NCI-H510A (cell line): ENCODE measurements around the gene SLC1A1.
"Not testable (repeated sequence)": the region's sequence is repeated elsewhere in the genome, so short reads cannot be mapped to it uniquely, and the experiment has no call there.

Source experiments
- DNase-seq: peaks from one replicate; lab custom pipeline; 2025; lab: John Stamatoyannopoulos, UW

The SLC1A1 gene

DNA sequence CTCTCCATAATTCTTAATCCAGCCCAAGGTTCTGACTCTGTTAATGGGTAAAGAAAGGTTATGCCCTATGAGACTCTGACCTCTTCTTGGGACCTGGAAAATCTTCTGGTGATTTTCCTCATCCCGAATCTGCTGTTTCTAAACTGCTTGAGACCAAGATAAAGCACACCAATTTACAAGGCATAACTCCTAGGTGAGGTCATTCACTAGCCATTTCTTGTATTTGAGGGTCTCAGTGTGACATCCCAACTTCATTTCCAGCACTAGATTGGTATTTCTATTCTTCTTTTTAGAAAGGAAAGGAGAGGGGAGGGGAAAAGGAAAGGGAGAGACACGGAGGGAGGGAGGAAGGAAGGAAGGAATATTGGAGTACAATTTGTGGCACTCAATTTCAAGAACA, 51.6 kb downstream of the SLC1A1 start:
- DNase-seq, result no peak

DNA sequence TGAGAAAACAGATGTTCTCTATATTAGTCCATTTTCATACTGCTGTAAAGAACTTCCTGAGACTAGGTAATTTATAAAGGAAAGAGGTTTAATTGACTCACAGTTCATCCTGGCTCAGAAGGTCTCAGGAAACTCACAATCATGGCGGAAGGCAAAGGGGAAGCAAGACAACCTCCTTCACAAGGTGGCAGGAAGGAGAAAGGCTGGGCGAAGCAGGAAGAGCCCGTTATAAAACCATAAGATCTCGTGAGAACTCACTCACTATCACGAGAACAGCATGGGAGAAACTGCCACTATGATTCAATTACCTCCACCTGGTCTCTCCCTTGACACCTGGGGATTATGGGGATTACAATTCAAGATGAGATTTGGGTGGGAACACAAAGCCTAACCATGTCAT, 54.4 kb downstream of the SLC1A1 start:
- not testable (repeated sequence) for DNase-seq

DNA sequence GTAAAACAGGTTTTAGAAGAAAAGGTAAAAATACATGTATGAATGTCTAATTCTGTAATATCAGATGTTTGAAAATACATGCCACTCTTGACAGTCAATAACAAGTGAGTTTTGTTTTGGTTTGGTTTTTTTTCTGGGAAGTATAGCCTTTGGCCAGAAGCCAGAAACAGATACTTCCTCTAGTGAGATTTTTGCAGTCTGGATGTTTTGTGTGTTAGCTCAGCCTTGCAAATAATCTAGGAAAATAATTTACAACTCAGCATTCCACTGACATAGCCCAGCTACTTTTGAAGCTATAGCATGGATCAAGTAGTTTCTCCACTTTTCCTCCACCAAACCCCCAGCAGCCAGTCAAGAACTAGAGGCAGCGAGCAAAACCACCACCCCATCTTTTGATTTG, 56.7 kb downstream of the SLC1A1 start:
- DNase-seq, result no peak

DNA sequence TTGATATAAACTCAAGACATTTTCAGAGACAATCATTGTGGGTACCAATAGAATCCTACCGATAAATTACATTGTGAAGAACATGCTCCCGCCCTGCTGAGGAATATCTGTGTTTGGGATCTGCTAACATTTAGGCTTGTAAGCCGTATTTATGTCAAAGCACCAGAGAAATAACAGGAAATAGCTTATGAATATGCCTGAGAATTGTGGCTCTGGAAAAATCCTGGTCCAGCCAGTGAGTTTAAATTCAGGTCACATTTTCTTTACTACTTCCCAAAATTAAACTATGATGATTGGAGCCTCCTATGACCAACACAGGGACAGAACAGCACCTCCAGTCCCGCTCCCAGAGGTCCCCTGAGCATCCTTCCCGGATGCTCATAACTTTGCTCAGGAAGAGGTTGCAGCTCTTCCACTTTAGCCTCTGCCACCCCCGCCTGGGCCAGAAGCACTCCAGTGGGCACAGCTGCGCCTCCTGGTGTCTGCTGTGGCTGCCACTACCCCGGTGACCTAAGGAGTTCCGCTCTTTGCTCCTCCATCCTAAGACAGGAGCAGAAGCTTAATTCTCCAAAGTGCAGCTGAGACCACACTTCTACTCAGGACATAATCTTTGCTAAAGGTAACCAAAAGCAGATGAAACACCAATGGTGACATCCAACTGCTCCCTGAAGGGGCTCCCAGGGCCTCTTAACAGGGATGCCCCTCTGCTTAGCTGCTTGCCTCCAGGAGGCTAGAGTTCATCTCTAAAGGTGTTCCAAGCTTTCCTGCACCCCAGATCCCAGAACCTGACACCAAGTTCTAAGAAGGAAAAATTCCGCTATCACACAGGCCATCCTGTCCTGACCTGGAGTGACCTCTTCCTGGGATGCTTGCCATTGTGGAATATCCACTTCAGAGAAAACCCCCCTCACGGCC, 58.8 kb downstream of the SLC1A1 start:
- no peak for DNase-seq

DNA sequence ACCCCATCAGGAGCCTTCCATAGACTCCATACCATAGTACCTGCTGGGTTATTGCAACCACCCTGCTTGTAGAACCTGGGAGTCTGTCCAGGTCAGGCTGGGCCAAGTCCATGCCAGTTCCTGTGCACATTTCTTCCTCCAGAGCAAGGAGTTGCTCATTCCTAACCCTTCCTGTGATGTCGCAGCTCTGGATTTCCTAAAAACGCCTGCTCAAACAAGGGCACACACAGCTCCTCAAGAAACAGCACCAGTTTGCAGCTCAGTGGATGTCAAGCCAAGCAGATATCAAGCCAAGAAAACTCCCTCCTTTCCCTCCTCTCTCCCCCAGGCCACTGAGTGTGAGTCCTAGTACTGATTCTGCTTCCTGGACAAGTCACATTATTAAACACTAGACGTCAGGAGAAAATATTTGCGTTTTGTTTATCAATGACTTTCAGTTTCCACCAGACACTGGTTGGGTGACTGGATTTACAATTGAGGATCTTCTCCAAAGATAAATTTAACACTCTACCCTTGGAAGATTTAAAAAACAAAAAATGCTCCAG, 59.6 kb downstream of the SLC1A1 start:
- no peak for DNase-seq

DNA sequence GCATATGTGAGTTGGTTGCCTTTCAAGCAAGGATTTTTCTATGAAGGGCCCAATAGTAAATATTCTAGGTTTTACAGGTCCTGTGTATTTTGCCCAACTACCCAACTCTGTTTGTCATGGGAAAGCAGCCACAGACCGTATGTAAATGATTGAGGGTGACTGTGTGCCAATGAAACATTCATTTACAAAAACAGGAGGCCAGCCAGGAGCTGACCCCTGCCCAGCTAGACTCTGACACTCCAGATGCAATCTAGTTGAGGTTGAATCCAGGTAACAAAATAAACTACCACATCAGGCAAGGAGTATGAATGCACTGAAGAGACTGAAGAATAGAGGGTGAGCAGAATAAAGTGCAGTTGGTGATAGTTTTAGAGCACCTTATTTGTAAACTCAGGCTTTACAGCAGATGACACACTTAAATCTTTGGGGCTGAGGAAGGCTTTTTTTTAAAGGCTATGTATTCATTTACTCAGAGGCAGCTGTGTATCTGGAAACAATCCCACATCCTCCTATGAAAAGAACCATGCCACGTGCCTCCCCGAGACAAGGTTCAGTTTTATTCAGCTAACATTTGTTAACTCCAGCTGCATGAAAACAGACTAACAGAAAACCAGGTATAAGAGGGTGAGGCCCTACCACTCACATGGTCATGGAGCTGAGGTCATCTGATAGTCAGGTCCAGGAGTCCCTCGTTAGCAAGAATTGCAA, 60.7 kb downstream of the SLC1A1 start:
- no peak for DNase-seq

DNA sequence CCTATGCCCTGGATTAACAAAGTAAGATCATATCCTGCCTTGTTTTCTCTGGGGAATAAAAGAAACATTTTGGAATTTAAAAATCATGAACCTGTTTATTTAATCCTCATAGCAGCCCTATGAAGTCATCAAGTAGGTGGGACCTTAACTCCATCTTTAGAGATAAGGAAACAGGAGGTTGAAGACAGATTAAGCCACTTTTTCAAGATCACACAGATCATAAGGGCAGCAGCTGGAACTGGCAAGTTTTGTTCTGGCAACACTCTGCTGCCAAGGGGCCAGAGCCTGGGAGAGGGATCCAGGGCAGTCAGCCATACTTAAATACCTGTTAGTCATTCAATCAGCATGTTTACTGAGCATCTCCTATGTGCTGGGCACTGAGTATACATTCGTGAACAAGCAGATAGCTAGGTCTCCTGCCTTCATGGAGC, 63.7 kb downstream of the SLC1A1 start:
- DNase-seq, result no peak

DNA sequence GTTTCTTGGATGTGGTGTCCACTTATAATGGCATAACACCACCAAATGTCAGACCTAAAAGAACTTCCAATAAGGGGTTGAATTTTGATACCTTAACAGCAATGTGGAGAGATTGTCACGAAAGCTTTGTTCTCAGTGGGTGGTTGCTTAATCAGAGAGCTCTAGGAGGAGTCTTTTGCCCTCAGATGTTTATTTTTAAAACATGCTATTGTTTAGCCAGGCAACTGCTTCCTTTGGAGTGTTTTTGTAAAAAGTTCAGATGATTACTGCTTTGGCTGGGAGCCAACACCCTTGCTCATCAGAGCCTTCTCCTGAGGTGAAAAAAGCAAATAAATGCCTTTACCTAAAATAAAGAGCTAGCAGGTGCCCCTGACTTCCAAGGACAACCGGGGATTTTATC, 65.0 kb downstream of the SLC1A1 start:
- no peak for DNase-seq

DNA sequence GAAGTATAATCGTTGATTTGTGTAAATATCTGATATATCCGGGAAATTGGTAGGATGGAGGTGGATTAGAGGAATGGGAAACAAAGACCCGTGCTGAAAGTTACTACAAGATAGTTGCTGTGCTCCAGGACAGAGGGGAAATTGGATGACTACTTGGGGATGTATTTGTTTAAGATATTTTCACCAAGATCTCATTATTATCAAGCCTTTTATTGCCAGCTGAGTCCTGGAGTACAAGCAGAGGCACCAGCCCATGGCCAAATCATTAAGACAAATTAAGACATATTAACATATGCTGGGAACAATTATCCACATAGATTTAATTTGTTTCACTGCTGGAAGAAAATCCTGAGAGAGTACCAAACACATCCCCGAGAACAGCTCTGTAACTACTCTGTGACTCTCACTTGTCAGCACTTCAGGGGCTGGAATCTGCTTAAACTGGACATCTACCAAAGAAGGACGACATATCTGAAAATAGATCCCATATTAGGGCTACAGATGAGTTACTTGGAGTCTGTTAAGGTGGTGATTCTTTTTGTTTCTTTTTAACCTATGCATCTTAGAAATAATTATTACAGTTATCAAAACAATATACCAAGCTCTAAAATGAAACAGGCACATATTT, 68.2 kb downstream of the SLC1A1 start:
- DNase-seq, result no peak

DNA sequence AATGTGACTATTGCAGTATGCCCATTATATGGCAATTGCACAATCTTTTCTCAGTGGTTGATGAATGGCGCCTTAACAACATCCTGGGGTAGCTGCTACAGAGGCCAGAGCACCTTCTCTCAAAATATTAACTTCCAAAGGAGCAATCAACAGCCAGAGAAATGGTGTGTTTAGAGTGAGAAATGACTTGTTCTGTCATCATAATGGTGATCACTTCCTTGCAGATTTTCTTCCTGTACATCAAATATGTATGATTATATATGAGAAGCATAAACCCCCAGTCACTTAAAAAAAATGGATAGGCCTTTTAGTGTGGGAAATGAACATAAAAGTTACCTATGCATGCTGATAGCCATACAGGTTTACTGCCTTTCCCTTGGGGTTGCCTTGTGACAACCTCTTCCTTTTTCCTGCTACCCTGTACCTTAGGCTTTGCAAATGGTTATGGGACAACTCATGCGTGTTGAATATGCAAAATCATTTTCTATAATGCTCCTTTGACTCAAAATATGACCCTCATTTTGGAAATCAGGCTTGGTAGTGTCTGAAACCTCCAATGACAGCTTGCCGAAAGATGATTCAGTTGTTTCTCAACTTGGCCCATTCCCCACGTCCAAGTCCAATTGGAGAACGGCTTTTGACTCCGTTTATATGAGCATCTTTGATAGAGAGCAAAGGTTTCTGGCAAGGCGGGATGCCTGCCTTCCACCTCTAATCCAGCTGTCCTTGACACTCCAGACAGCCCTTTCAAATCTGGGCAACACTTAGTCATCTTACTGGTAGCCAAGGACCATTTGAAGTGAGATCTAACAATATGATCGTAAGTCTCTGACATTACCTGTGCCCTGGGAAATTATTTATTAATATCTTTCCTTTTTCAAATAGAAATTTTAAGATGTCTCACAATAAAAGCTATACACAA, 69.3 kb downstream of the SLC1A1 start:
- no peak for DNase-seq

DNA sequence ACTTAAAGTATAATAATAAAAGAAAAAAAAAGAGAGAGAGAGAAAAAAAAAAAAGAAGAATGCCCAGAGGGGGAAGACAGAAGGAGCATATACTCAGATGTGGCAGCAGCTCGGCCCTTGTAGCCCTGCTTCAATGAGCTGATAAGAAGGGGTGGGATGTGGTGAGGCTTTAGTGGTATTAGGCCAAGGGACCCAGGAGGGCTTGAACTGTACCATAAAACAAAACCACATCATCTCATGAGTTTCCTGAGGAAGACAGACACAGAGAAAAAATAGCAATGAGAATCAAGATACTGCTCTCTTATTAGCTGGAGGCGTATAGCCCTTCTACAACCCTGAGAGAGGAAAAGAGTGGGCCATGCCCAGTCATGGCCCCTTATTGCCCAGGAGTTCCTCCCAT, 72.8 kb downstream of the SLC1A1 start:
- no peak for DNase-seq

DNA sequence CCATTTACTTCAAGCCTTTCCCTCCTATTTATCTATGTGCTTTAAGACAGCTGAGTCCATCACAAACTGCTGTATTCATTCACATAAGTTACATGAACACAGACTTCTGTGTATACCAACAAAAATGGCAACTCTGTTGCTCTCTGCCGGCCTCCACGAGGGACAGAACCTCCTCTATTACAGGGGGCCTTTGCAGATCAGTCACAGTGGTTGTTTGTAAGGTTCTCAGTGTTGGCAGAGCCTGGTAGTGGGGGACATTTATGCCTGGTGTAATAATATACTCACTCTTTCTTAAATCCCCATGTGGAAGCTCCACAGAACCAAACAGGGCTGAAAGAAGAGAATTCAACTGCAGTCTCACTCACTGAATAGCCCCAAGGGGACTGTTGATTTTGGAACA, 76.5 kb downstream of the SLC1A1 start:
- no peak for DNase-seq

DNA sequence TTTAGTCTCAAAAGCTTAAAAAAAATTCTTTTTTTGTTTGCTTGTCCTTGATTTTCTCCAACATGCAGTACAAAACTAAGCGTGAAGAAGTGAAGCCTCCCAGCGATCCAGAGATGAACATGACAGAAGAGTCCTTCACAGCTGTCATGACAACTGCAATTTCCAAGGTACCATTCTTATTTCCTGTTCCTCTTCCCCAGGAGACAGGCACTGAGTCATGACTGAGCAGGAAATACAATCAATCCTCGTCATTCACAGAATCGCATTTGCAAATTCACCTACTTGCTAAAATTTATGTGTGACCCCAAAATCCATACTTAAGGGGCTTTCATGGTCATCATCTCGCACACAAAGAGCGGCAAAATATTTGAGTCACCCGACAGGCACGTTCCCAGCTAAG, 77.3 kb downstream of the SLC1A1 start:
- no peak for DNase-seq

DNA sequence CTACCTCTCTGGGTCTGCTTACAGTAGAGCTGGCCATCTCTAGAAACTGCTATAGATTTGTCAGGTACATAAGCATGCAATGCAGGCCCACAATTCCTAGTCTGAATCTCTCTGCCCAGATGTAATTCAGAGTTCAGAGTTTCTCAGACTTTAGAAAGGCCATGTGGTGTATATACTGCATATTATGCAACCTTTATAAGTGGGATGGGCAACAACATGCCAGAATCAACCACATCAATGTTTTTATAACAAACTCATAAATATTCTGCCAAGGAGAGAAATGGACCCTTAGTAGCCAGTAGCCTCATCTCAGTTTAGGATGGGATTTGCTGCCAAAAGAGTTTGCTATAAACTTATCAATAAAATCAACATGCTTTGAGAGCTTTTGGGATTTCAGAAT, 78.8 kb downstream of the SLC1A1 start:
- no peak for DNase-seq

DNA sequence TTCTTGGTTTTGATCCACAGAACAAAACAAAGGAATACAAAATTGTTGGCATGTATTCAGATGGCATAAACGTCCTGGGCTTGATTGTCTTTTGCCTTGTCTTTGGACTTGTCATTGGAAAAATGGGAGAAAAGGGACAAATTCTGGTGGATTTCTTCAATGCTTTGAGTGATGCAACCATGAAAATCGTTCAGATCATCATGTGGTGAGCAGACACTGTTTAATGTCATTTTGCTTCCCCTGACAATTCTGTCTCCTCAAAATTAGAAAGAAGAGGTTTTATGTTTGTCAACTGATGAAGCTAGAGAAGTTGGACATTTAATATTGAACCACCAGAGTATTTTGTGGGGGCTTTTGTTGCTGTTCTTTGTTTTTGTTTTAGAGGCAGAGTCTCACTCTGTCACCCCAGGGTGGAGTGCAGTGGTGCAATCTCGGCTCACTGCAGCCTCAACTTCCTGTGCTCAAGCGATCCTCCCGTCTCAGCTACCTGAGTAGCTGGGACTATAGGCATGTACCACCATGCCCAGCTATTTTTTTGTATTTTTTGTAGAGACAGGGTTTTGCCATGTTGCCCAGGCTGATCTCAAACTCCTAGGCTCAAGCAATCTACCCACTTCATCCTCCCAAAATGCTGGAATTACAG, 82.0 kb downstream of the SLC1A1 start:
- no peak for DNase-seq

DNA sequence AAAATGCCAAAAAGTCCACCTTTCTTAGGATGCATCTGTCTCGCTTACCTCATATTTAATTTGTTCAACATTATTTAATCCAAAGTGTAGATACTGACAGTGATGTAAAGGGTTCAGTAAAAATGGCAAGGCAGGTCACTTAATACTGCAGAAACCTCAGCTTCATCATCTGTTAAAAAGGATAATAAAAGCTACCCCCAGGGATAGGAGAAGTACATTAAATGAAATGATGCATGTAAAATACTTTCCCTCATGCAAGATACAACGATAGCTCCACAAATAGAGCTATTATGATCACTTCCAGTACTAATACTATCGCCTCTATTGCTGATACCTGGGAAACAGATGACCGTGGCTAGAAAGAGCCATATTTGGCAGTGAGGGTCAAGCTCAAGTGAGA, 82.9 kb downstream of the SLC1A1 start:
- no peak for DNase-seq

DNA sequence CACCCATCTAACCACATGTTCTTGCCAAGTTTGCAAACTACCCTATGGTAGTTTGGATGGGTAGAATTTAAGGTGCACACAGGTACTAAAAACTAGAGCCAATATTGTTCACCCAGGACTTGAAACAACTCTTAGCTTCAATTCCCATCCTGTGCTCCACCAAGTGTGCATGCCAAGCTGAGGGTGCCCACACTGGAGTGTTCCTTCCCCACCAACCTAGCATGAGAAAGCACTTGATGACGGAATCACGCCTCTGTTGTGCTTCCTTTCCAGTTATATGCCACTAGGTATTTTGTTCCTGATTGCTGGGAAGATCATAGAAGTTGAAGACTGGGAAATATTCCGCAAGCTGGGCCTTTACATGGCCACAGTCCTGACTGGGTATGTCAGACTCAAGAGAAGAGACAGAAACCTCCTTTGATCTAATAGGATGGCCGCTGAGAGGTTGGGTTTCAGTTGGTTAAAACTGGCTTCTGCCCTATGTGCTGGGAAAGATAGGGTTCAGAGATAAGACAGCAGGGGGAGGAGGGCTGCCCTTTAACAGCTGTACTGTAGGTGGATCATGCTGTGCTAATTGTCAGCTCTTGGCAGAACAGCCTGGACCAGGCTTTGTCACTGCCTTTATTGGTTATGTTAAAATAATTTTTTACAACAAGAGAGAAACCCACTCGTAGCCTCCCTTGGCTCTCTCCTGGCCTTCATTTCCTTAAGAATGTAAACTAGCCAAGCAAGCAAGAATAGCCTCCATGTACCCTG, 83.5 kb downstream of the SLC1A1 start:
- no peak for DNase-seq

DNA sequence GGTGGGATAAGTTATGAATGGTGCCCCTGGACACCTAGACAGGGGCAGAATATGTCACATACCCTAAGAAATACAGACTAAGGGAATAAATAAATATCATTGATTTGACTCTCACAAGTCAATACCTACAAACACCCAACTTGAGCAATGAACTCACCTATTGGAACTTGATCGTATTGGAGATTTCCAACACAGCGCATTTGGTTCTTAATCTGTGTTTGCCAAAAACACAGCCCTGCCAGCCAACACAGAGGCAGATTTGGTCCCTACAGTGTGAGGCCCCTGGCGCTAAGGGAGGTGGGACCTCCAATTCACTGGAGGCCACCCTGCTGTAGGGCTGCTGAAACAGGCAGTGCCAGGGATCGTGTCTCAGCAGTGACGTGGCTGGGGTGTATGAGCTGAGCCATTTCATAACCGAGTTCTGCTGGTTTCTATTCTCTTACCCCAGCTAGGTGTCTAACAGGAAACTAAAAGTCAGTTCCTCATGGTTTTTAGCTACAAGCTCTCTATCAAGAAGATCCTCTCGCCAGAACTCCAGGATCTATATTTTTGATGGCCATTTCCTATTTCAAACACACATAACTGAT, 84.5 kb downstream of the SLC1A1 start:
- no peak for DNase-seq

DNA sequence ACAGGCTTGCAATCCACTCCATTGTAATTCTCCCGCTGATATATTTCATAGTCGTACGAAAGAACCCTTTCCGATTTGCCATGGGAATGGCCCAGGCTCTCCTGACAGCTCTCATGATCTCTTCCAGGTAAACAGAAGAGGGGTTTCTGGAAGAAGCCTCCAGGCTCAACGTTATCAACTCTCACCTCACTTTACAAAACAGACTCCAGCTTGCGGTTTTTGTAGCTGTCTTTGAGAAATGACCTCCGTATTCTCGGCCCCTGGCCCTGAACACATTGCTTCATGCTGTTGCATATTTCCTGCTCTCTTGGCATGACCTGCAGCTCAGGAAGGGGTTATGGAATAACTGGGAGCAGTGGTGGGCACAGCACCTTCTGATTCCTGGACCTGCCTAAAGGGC, 85.7 kb downstream of the SLC1A1 start:
- no peak for DNase-seq

DNA sequence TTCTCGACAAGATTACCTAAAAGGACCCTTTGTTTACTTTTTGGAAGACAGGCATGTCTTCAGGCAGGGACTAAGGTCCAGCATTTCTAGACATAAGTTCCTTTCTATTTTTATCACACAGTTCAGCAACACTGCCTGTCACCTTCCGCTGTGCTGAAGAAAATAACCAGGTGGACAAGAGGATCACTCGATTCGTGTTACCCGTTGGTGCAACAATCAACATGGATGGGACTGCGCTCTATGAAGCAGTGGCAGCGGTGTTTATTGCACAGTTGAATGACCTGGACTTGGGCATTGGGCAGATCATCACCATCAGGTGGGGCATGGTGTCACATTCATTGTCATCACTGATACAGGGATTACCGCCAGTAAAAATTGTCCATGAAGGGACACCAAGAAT, 86.2 kb downstream of the SLC1A1 start:
- DNase-seq, result no peak
